ENCODE measurements around the gene PCDHGC5. TPM values are rescaled to one million over a fixed set of nuclear protein-coding genes. Genes with fewer than 3 reads are reported as not detected.

The PCDHGC5 gene
- total and polyA plus RNA-seq, 2 of the 8 experiments (the other 6 are each of a cell fraction or from before 2014, with no cell fraction given) = 0.41 to 1.1 TPM

- no peak for TF ChIP-seq RXRA (IDR thresholded peaks at IDR 0.05; ENCODE audit: insufficient read depth, low read depth, low read length)
These were observed 31.0 kb downstream of the PCDHGC5 start (continued) for GRCh38 chr5:141519605-141520565.

All from H1 (cell line).